DMS79 treated with DMSO at 0.1 percent for 48 hours (cell line): Measurements from ENCODE around the gene PLEKHA7.
"Not testable (repeated sequence)": the region's sequence is repeated elsewhere in the genome, so short reads cannot be mapped to it uniquely, and the experiment has no call there.

ENCODE experiments used
- DNase-seq: peaks from one replicate; lab custom pipeline; 2025; lab: John Stamatoyannopoulos, UW

The PLEKHA7 gene

GRCh38 chr11:16911186-16911585, 103.0 kb downstream of the PLEKHA7 start:
- peak; percentile 52 for DNase-seq

GRCh38 chr11:16909359-16910035, 104.7 kb downstream of the PLEKHA7 start:
- DNase-seq: peak; percentile 83

- no peak for DNase-seq
Measured at GRCh38 chr11:16905375-16905774, 108.8 kb downstream of the PLEKHA7 start.

GRCh38 chr11:16904761-16905160, 109.5 kb downstream of the PLEKHA7 start:
- not testable (repeated sequence) for DNase-seq

GRCh38 chr11:16902781-16903378, 111.3 kb downstream of the PLEKHA7 start:
- no peak for DNase-seq

GRCh38 chr11:16902182-16902581, 112.0 kb downstream of the PLEKHA7 start:
- DNase-seq: no peak

GRCh38 chr11:16900491-16900890, 113.7 kb downstream of the PLEKHA7 start:
- no peak for DNase-seq

GRCh38 chr11:16899708-16900303, 114.4 kb downstream of the PLEKHA7 start:
- DNase-seq: no peak

- no peak for DNase-seq
Measured at GRCh38 chr11:16898274-16898985, 115.8 kb downstream of the PLEKHA7 start.

- peak; percentile 92 for DNase-seq
Measured at GRCh38 chr11:16897470-16898061, 116.6 kb downstream of the PLEKHA7 start.

- peak; percentile 66 for DNase-seq
Measured at GRCh38 chr11:16896729-16897469, 117.3 kb downstream of the PLEKHA7 start.

- peak; percentile 49 for DNase-seq
Measured at GRCh38 chr11:16895306-16895705, 118.9 kb downstream of the PLEKHA7 start.

- peak; percentile 27 for DNase-seq
Measured at GRCh38 chr11:16893456-16894066, 120.7 kb downstream of the PLEKHA7 start.

GRCh38 chr11:16891964-16892363, 122.2 kb downstream of the PLEKHA7 start:
- no peak for DNase-seq

GRCh38 chr11:16891165-16891564, 123.0 kb downstream of the PLEKHA7 start:
- DNase-seq: no peak

- no peak for DNase-seq
Measured at GRCh38 chr11:16890442-16890841, 123.8 kb downstream of the PLEKHA7 start.

GRCh38 chr11:16889905-16890304, 124.3 kb downstream of the PLEKHA7 start:
- DNase-seq: no peak

- DNase-seq: not testable (repeated sequence)
Measured at GRCh38 chr11:16889010-16889409, 125.2 kb downstream of the PLEKHA7 start.

GRCh38 chr11:16887887-16888286, 126.3 kb downstream of the PLEKHA7 start:
- DNase-seq: not testable (repeated sequence)

GRCh38 chr11:16883174-16883573, 131.0 kb downstream of the PLEKHA7 start:
- peak; percentile 40 for DNase-seq

GRCh38 chr11:16881766-16882165, 132.4 kb downstream of the PLEKHA7 start:
- no peak for DNase-seq
